Stomach (tissue), 9 donors: ENCODE results near the gene NFIC. TPM values are rescaled to one million over a fixed set of nuclear protein-coding genes. Genes with fewer than 3 reads are reported as not detected.

Experiments used
- DNase-seq, 2 donors: peaks; one replicate each; pipeline versions ENCODE4 v3.0.0 to v3.0.0-alpha.2; 2013 to 2019
- H3K27ac ChIP-seq, 5 donors: fragments of 200-600 bp in 4 of 5; sonication (generic) in 4 of 5; one replicate each; pipeline ENCODE4 v1.5.1; 2013 to 2019; ENCODE audit warnings: mild to moderate bottlenecking in 1 of 5, moderate library complexity in 1 of 5
- H3K27me3 ChIP-seq, 3 donors: fragments of 200-600 bp; sonication (generic); one replicate each; pipeline ENCODE4 v1.5.1; 2017 to 2019; ENCODE audit warnings: mixed run types in 1 of 3
- H3K36me3 ChIP-seq, 4 donors: fragments of 200-600 bp; sonication (generic); 1 replicate in 3 of 4; 2 replicates in 1 of 4; pipeline ENCODE4 v1.5.1; 2016 to 2019
- H3K4me1 ChIP-seq, 4 donors: fragments of 200-600 bp; sonication (generic); one replicate each; pipeline ENCODE4 v1.5.1; 2016 to 2019
- H3K4me3 ChIP-seq, 4 donors: fragments of 200-600 bp; sonication (generic) in 3 of 4; one replicate each; pipeline ENCODE4 v1.5.1; 2016 to 2019; ENCODE audit warnings: mild to moderate bottlenecking in 1 of 4
- H3K9me3 ChIP-seq, 4 donors: fragments of 200-600 bp; sonication (generic); one replicate each; pipeline ENCODE4 v1.5.1; 2016 to 2019
- CTCF ChIP-seq, 7 experiments: fragments of 450-650 bp in 4 of 7; fragments of 200-600 bp in 3 of 7; sonication (generic) in 3 of 7; IDR thresholded peaks; one replicate each; pipeline ENCODE4 v1.5.1; 2016 to 2019; ENCODE audit warnings: antibody characterized with exemption in 7 of 7, control low read depth in 2 of 7, mild to moderate bottlenecking in 1 of 7
- EP300 ChIP-seq: sonication (generic); formaldehyde crosslinking; IDR thresholded peaks from one replicate; pipeline ENCODE4 v1.6.1; 2017; ENCODE audit warnings: antibody characterized with exemption
- POLR2A ChIP-seq, 4 donors: fragments of 450-650 bp; IDR thresholded peaks; one replicate each; pipeline ENCODE4 v1.6.1; 2016; ENCODE audit warnings: antibody characterized with exemption in 4 of 4, control low read depth in 2 of 4, mild to moderate bottlenecking in 1 of 4, moderate library complexity in 1 of 4
- POLR2AphosphoS5 ChIP-seq, 3 donors: sonication (generic); formaldehyde crosslinking; IDR thresholded peaks; one replicate each; pipeline ENCODE4 v1.6.1; 2016; ENCODE audit warnings: antibody characterized with exemption in 3 of 3
- WGBS, 5 donors: extraction: QIAGEN DNeasy Blood & Tissue Kit in 3 of 5; methylation state at CpG; one replicate each; pipeline versions ENCODE4 v1.1.5 to v1.1.7; 2013 to 2018; 5-methylcytosine and 5-hydroxymethylcytosine counted together
- intact Hi-C: fragments of 100-400 bp; cut with DNase I; formaldehyde crosslinking; loops from one replicate; pipeline ENCODE4 v1.15.1; 2023; ENCODE audit warnings: low total_unique reads
- polyA plus RNA-seq, 3 donors: library from polyadenylated mRNA; stranded (reverse); fragments of 200-250 nt; gene quantifications; one replicate each; pipeline ENCODE4 v1.2.3, GENCODE V29; 2013
- total RNA-seq, 5 donors: library from RNA; depleted of rRNA; stranded (reverse); fragments of >200 nt; gene quantifications; one replicate each; pipeline versions ENCODE4 v1.1.0 to v1.2.3, GENCODE V29; 2014 to 2016
- donor health status: healthy with polysubstance abuse.
- donor health status: Bipolar disorder and iron deficiency.
- donor health status: healthy.

NFIC gene
- total and polyA plus RNA-seq, 8 donors = 16.7 to 251 (median 47.8) TPM

- Histone ChIP-seq H3K27ac (peak overlapping the region in 4 of 5 donors; percentile 38 to 90 (median 57)), H3K27me3 (no peaks in the 10 kb centered on the region), H3K9me3 (no peaks in the 10 kb centered on the region), H3K4me3 (no peak overlapping the region), H3K36me3 (peaks cover 38 to 68% (median 57%) of the 10 kb centered on the region in 4 donors), H3K4me1 (peaks cover 22 to 82% (median 50%) of the 10 kb centered on the region in 4 donors)
- TF ChIP-seq POLR2A (IDR thresholded peaks at IDR 0.05) (no peak), CTCF (IDR thresholded peaks at IDR 0.05) (no peak), EP300 (no peak), POLR2AphosphoS5 (IDR thresholded peaks at IDR 0.05) (no peak)
- intact Hi-C loops = no loop called here
- DNase-seq = no peak
- WGBS, 5 donors = 72 to 86% (median 81%) methylated on average over 36 to 58 of the region's 58 CpGs
Observed at GRCh38 chr19:3462991-3463713, 96.8 kb downstream of the NFIC start.

GRCh38 chr19:3463714-3464586 lies 97.6 kb downstream of the NFIC start:
- TF ChIP-seq EP300 (no peak), CTCF (IDR thresholded peaks at IDR 0.05) (no peak), POLR2A (IDR thresholded peaks at IDR 0.05) (no peak), POLR2AphosphoS5 (IDR thresholded peaks at IDR 0.05) (no peak)
- peak overlapping the region in 4 of 5 donors; percentile 38 to 90 (median 57) for H3K27ac ChIP-seq

GRCh38 chr19:3464587-3465235 lies 98.3 kb downstream of the NFIC start:
- no peak for DNase-seq
- TF ChIP-seq EP300 (no peak), POLR2AphosphoS5 (IDR thresholded peaks at IDR 0.05) (no peak), CTCF (IDR thresholded peaks at IDR 0.05) (no peak), POLR2A (IDR thresholded peaks at IDR 0.05) (no peak)
- 80 to 83% (median 82%) methylated on average over 23 to 31 of the region's 31 CpGs for WGBS, 5 donors
- H3K36me3 ChIP-seq = peaks cover 38 to 61% (median 53%) of the 10 kb centered on the region in 4 donors
- H3K4me1 ChIP-seq = peaks cover 12 to 74% (median 43%) of the 10 kb centered on the region in 4 donors
- no peaks in the 10 kb centered on the region for H3K27me3 ChIP-seq
- intact Hi-C loops = no loop called here
- H3K9me3 ChIP-seq = no peaks in the 10 kb centered on the region
- no peak overlapping the region for H3K4me3 ChIP-seq
- H3K27ac ChIP-seq = peak overlapping the region in 4 of 5 donors; percentile 8 to 90 (median 57)

More at GRCh38 chr19:3463714-3464586, 97.6 kb downstream of the NFIC start:
- Histone ChIP-seq H3K4me3 (no peak overlapping the region), H3K4me1 (peaks cover 20 to 81% (median 47%) of the 10 kb centered on the region in 4 donors), H3K9me3 (no peaks in the 10 kb centered on the region), H3K36me3 (peaks cover 38 to 65% (median 54%) of the 10 kb centered on the region in 4 donors), H3K27me3 (no peaks in the 10 kb centered on the region)
- intact Hi-C loops = no loop called here
- DNase-seq = no peak
- 77 to 88% (median 82%) methylated on average over 12 to 57 of the region's 57 CpGs for WGBS, 5 donors

- Histone ChIP-seq H3K4me1 (peaks cover 6 to 68% (median 37%) of the 10 kb centered on the region in 4 donors), H3K9me3 (no peaks in the 10 kb centered on the region), H3K27ac (peak overlapping the region in 4 of 5 donors; percentile 13 to 70 (median 45)), H3K27me3 (no peaks in the 10 kb centered on the region), H3K36me3 (peaks cover 33 to 52% (median 45%) of the 10 kb centered on the region in 4 donors), H3K4me3 (no peak overlapping the region)
- TF ChIP-seq EP300 (no peak), CTCF (IDR thresholded peaks at IDR 0.05) (no peak), POLR2AphosphoS5 (IDR thresholded peaks at IDR 0.05) (no peak), POLR2A (IDR thresholded peaks at IDR 0.05) (no peak)
- no peak for DNase-seq
- WGBS, 5 donors = 76 to 86% (median 83%) methylated on average over 7 of the region's 7 CpGs
- intact Hi-C loops = no loop called here
Observed at GRCh38 chr19:3465552-3465951, 99.2 kb downstream of the NFIC start.
